Stimulated activated CD8-positive, alpha-beta memory T cell treated with anti-CD3 and anti-CD28 coated beads, Interleukin-4, amount 100 ng/mL, for 48 hours (primary cell): ENCODE data around the gene ZNF24.
A peak's percentile ranks its signal among the peaks of the same experiment; 100 is the strongest.

Experiments used
- DNase-seq: peaks from one replicate; pipeline ENCODE4 v3.0.0-alpha.2; 2020

Gene ZNF24

DNA sequence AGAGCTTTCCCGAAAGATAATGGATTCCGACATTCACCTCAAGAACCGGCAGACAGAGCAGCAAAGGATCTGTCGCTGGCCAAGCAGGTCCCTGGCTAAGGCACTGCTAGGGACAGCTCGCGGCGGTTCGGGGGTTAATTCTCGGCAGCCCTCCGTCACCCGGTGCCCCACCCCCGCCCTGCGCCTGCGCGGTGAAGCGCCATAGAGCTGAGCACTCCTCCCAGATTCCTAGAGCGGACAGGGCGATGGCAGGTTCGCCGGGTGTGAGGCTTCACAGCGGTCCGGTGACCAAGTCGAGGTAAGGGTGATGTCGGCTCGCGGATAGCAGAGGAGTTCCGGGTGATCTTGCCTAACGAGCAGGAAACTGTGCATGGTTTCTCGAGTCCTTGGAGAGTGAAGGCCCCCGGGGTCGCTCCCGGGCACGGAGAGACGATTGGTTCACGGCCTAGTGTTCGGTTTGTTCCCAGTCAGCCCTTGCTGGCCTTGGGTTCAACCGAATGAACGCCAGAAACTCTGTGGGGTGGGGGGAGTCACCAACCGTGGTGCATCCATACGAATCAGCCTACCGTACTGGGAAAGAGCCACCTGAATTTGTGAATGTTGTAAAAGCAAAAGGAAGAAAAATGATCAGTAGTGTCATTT, 54.0 kb downstream of the ZNF24 start, which contains the start of gene ZSCAN30:
Gene ZSCAN30, minus strand, starts transcription at position 136 of the 642 bp plus-strand sequence. CDS start 25,877 bp downstream, outside the sequence.
- DNase-seq = peak; percentile 97

DNA sequence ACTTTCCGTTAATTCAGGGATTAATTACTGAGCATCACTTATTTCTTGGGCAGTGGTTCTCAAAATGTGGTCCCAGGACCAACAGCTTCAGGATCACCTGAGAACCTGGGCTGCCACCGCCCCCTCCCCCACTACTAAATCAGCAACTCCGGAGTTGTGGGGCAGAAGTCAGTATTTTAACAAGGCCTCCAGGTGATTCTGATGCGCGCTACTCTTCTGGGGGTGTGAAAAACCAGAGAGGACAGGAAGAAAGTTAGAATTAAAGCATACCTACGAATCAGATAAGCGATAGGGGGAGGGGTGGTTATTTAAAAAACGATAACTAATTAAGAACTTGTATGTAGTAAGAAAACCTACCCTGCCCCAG, 54.5 kb downstream of the ZNF24 start:
- DNase-seq = peak; percentile 51

DNA sequence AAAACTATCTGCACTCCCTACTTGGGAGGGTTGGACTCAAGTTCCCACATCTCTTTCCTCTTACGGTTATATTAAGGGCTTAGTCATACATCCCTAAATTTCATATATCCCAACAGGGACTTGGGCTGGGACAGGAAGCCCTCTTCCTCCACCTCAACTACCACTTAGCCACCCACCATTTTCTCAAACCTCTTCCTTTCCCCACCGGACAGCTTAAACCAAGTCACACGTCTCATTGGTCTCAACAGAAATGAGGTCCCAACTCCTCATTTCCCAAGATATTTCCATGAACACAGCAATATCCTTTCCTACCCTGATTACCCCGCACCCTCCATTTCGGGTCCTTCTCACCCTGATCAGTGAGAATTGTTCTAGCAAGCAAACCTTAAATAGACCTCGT, 54.9 kb downstream of the ZNF24 start:
- DNase-seq = no peak

DNA sequence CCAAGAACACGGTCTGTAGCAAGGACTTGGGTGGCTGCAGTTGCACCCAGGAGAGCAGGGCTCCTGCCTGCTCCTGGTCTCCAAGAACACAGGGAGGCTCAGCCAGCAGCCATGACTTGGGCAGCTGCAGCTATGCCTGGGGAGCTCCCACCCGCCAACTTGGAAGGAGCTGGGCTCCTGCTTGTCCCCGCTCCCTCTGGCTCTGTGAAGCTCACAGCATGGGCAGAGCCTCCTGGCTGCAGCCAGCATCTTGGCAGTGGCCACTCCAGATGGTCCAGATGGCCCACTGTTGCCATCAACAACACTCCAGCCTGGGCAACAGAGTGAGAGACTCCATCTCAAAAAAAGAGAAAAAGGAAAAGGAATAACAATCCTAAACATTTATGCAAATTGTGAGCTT, 59.4 kb downstream of the ZNF24 start:
- no peak for DNase-seq

DNA sequence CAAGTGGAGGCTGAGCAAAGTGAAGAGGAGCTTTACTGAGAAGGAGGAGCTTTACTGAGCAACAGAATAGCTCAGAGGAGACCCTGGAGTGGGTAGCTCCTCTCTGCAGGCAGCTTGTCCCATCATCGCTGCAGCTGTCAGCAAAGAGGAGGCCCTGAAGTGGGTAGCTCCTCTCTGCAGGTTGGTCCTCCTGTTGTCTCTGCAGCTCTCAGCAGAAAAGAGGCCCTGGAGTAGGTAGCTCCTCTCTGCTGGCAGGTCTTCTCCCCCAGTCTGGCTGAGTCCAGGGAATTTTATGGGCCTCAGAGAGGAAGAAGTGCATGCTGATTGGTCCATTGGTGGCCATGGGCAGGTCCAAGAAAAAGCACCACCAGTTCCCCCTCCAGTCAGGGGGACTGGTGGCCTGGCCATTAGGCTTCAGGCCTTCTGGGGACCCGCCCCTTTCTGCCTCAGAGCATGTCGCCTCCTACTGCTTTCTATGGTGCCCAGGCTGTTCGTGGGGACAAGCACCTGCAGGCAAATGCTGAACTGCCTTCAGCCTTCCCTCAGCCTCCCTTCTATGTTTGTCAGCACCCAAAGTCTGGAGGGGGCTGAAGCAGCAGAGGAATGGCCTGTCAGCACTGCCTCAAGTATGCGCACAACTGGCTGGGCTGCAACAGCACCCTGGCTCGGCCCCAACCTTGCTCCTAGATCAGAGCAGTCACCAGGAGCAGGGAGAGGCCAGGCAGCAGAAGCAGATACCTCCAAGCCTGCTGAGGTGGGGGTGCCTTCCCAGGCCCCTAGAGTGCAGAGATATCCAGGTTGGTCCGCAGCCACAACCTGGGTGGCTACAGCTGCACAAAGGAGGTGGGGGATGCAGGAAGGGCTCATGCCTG, 60.1 kb downstream of the ZNF24 start:
- DNase-seq = no peak

DNA sequence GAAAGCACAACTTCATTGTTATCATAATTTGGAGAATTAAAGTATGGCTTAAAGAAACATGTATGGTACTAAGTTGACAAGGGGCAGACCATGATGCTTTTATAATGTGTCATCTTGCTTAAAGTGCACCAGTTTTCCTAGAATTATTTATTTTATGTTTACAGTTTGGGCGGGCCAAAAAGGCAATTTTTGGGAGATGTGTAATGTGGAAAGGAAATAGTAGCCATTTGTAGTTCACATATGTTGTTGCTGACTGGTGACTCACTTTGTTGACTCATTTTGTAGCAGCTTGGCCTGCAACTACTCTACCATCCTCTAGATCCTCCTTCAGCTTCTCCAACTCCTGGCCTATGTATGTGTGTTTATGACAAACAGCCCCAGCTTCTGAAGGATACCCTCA, 61.9 kb downstream of the ZNF24 start:
- no peak for DNase-seq
